Stimulated activated CD4-positive, alpha-beta T cell treated with anti-CD3 and anti-CD28 coated beads, Interleukin-4, amount 100 ng/mL, for 1 hour (primary cell): ENCODE data around the gene MIEF1.
"Not testable (repeated sequence)": the region's sequence is repeated elsewhere in the genome, so short reads cannot be mapped to it uniquely, and the experiment has no call there.

Source experiments
- DNase-seq: peaks from one replicate; pipeline ENCODE4 v3.0.0-alpha.2; 2020

The MIEF1 gene

DNA sequence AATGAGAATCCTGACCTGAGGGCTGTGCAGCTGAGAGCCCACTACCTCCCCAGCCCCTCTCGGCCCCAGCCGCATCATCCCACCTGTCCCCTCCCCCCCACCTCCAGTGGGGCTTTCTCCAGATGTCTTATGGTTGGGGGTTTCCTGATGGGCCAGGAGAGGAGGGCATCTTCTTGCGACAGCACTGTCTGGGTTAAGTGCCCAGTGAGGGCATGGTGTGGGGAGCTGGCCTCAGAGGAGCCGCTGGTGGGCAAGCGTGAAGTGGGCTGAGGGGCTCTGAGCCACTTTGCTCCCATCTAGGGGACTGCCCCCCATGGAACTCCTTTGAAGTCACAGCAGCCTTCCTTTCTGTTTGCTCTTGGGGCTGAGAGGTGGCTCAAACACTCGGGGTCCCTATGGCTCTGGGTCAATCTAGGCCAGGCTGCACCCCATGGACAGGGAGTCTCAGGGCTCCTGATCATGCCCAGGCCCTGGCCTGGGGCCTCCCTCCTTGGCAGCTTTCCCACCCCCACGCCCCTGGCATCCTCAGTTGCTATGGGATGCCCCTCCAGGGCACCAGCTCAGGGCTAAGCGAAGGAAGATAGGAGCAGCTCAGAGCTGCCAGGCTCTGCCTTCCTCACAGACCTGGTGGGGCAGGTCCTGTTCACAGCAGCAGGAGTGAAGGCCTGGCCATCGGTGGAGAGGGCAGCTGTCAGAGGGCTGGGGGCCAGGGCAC, 11.0 kb upstream of the MIEF1 start:
- no peak for DNase-seq

DNA sequence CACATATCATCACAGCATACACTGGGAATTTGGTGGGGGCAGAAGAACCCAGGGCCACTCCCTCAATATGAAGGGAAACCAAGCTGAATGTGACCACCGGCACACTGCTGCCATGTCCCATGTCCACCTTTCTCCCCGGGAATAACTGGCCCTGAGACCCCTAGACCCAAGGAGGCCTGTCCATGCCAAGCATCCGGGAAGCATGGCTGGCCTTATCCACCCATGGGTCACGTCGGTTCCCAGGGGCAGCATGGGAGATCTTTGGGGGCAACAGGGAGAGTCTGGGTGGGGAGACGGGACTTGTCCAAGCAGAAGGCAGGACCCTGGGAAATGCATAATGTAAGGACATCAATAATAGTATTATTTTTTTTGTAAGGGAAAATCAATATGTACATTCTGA, 10.4 kb upstream of the MIEF1 start:
- DNase-seq, result no peak

DNA sequence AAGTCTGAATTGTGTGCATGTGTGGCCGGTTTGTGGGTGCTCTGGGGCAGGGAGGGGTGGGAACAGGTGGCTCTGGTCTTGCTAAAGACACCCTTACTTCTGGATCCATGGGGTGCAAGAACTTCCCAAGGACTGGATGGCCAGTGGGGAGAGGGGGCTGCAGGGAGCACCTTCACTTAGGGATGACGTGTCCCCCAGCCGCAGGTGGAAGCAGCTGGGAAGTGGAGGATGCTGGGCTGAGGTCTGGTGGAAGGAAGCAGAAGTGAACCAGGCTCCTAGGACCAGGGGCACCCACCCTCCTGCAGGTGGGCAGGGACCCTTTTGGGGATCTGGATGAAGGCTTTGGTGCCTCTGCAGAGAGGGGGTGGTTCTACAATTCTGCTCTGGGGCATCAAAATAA, 9.9 kb upstream of the MIEF1 start:
- no peak for DNase-seq

DNA sequence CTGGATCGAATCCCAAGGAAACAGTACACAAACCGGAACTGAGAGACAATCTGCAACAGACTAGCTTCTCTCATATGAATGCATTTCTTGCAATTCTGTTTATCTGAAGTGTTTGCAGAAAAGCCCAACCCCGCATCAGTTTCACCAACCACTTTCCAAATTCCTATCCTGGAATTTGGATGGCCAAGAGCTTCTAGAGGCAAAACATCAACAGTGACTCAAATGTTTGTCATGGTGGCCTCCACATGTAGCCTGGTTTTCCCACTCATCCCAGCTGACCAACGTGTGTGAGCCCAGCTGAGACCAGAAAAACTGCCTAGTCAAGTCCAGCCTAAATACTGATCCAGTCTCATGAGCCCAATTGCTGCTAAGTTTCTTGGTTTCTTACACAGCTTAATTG, 8.3 kb upstream of the MIEF1 start:
- no peak for DNase-seq

DNA sequence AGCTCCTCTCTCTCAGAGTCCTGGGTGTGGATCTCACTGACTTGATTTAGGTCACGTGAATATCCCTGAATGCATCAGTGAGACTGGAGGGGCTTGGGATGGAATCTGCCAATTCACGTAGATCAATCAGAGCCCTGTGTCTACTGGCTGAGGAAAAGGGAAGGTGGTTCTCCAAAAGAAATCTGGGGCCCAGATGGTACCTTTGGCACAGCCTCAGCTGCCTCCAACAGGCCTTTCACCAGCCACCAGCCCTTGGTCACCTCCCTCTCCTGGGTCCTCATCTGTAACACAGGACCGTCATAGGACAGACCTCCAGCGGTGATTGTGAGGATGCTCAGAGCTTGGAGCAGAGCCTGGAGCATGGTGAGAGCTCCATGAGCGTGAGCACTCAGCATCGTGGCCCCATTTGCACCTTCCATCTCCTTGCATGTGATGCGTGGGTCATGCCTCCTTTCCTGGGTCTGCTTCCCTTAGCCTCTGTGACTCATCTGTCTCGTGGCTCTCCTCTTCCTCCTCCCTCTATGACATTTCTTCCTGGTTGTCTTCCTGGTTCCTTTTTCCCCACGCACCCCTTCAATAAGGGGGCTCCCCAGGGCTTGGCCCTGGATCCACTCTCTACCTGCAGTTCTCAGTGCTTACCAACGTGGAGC, 7.5 kb upstream of the MIEF1 start:
- DNase-seq, result no peak

DNA sequence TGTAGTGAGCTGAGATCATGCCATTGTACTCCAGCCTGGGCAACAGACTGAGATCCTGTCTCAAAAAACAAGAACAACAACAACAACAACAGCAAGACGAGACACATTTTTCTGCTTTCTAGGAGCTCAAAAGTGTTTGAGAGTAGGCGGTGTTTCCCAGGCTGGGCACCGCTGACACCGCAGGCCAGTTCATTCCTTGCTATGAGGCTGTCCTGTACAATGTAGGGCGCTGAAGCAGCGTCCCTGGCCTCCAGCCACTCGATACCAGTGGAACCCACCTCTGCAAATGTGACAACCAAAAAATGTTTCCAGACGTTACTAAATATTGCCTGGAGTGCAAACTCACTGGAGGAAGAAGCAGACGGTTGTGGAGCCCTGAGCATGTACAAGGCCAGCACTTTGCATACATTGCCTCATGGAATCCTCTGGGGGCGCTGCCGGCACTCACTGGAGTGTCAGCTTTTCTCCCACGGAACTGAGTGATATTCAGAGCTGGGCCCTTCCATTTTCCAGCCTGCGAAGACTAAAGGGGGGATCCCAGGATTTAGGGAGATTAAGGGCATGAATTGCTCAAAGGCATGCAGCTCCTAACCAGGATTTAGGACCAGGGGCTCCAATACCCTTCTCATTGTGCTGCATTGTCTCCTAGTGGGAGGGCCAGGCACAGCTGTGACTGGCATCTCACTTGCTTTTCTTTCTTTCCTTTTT, 5.8 kb upstream of the MIEF1 start:
- DNase-seq, result peak; percentile 69

DNA sequence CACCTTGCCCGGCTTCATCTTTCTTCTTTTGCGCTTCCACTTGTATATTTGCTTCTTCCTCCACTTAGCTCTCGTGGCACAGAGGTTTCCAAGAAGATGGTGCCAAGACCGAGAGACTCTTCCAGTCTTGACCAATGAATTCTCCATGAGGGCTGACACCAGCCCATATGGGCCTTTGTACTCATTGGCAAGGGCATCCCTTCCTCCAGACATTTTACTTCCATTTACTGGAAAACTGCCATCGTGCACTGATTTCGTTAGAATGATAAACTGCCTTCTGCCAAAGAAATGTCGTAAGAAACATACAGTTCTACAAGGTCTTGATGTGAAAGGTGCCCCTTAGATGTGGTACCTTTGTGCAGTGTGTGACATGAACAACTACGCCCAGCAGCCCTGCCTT, 4.7 kb upstream of the MIEF1 start:
- no peak for DNase-seq

DNA sequence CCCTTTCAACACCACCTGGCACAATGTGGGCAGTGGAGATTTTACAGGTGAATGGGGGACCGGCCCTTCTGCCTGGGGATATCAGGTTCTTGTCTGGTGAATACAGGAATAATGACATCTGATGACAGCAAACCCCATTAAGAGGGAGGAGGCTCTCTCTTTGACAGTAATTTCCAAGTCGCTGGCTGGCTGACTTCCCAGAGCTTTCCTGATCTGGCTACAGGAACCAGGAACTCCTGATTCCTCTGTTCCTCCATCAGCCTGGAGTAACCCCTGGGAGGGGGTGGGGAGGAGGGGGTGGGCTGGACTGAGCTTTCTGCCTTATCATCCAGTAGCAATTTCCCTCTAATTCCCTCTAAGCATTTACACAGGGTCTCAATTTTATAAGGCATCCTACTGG, 3.7 kb upstream of the MIEF1 start:
- no peak for DNase-seq

DNA sequence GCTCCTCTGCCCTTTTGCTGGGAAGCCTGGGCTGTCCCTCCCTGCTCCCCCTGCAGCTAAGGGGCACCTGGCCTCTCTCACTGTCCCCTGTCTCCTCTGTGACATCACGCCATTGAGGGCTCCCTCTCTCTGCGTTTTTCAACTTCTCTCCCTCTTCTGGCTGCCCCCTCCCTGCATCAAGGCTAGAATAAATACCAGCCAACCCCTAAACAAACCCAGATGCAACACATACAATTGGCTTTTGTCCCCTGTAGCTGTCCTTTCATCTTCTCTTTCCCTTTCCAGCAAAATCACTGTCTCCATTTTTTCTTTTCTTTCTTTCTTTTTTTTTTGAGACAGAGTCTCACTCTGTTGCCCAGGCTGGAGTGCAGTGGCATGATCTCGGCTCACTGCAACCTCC, 3.3 kb upstream of the MIEF1 start:
- DNase-seq, result no peak

DNA sequence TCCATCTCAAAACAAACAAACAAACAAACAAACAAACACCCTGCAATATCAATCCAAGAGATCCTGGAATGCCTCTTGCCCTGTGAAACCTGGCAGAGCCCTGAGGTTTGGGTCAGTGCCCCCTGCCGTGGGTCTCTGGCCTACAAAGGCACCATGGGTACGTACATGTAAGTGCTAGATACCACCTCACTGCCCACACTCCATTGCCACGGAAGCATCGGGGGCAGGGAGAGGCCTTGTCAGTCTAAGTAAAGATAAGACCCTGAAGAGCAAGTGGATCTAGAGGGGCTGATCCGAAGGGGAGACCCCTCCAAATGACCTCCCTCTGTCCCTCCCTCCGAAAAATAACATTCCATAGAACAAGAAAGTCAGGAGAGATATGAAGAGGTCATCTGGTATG, 2.0 kb upstream of the MIEF1 start:
- DNase-seq, result no peak

DNA sequence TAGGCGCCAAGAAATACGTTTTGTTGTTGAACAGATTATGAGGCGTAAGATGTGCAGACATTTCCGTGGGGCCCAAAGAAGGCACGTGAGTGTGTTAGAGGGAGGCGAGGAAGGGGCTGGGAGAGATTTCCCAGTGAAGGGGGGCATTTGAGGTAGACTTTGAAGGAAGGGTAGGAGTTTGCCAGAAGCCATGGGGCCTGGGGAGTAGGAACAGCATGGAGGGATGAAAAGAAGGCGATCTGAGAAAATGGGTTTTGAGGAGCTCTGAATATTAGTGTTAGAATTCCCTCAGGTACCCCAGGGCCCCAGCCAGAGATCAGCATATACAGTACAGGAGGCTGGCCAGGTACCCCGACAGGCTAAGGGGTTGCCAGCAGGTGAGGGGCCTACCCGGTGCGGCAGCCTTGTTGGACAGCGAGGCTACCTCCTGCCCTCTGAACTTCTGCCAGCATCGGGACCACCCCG, 414 bp upstream of the MIEF1 start:
- no peak for DNase-seq

DNA sequence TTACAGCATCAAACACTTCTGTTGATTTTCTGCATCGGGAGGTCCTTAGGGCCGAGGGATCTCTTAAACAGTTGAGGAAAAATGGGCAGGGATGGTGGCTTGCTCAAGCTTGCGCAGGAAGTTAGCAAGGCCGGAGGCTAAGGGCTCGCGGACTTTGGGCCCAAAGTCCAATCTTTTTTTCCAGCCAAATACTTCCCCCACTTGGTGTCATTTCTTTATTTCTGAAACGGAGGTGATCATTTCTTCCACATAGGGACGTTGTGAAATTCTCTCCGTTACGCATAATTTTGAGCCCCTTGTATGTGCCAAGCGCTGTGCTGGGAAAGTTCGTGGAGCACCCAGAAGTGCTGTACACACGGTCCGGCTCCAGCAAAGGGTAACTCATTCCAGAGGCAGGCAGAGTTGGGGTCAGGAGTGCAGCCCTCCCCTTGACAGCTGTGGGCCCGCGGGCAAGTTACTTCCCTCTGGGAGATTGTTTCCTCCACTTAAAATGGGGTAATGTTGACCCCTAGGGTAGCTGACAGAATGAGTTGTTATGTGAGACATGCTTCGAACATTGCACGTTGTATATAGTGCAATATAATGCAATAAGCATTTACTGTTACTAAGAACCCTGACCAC, 809 bp downstream of the MIEF1 start:
- no peak for DNase-seq

DNA sequence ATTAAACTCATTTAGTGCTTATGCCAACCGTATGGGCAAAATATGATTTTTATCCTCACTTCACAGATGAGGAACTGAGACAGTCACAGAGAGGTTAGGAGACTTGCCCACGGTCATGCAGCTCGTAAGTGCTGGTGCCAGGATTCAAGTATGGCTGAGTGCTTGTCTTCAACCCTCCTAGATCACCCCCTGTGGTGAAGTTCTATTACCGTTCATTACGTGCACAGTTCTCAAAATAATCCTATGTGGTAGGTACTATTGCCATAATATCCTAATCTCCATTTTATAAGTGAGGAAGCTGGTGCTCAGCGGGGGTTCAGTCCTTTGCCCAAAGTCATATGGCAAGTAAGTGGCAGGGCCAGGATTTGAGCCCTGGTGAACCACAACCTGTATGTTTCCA, 1.5 kb downstream of the MIEF1 start:
- DNase-seq, result no peak

DNA sequence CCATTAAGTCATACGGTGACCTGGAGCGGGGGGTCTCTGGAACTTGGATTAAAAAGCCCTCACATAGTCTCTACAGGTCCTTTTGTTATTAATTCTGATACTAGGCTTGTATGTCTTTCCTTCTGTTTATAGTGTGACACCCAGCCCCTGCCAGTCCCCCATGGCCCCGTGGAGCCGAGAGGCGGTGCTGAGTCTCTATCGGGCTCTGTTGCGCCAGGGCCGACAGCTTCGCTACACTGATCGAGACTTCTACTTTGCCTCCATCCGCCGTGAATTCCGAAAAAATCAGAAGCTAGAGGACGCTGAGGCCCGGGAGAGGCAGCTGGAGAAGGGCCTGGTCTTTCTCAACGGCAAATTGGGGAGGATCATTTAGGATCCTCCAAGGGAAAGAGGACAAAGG, 2.0 kb downstream of the MIEF1 start:
- DNase-seq, result no peak

DNA sequence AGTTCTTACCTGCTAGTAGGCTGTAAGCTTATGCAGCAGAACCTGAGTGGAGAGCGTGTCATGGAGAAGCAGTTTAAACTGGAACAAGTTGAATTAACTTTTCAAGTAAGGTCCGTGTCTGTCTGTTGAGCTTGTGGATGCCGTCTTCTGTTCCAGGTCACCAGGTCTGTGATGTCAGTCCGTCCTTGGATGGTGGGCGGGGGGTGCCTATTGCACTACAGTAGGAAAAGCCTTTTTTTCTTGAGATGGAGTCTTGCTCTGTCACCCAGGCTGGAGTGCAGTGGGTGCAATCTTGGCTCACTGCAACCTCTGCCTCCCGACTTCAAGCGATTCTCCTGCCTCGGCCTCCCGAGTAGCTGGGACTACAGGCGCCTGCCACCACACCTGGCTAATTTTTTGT, 4.9 kb downstream of the MIEF1 start:
- DNase-seq, result not testable (repeated sequence)

DNA sequence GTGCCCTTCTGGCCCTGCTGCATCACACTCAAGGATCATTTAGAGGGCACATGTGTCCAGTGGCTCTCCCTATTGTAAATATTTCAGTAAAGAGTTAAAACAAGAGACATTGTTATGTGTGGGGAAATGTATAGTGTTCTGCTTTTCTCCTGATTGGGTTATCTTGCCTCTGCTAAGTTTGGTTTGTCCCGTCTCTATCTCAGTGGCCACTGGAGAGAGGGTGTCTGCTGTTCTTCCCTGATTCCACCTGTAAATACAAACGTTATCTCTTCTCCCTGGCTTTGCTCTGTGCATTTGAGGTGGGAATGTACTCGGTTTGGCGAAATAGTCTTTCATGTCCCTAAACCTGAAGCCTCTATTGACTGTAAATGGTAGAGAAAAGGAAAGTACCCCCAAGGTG, 6.3 kb downstream of the MIEF1 start:
- DNase-seq, result no peak

DNA sequence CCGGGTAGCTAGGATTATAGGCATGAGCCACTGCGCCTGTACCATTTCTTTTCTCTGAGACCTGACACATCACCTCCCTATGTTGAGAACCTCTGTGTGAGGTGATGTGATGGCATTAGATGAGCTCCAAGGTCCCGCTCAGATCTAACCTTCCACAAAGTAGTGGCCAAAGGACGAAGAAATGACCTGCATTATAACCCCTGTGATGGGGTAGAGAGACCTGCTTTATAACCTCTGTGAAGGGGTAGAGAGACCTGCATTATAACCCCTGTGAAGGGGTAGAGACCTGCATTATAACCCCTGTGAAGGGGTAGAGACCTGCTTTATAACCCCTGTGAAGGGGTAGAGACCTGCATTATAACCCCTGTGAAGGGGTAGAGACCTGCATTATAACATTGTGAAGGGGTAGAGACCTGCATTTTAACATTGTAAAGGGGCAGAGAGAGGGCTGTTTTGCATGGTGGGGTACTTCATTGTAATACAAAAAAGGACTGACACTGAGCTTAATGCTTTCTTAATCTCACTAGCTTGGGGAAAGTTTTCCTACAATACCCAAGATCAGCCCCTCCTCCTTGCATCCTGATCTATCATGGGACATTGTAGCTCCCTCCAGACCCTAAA, 8.5 kb downstream of the MIEF1 start:
- DNase-seq, result no peak

DNA sequence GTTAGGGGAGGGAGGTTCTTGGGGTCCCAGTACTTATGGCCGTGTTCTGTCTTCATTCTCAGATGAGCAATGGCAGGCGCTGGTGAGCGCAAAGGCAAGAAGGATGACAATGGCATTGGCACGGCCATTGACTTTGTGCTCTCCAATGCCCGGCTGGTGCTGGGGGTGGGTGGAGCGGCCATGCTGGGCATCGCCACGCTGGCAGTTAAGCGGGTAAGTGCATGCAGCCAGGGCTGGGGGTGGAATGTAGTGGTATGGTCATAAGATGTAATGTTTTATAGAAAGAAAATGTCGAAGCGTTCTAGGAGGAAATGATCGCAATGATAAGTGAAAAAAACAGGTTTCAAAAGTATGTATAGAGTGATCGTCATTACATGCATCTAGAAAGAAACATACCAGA, 9.1 kb downstream of the MIEF1 start:
- DNase-seq, result no peak

DNA sequence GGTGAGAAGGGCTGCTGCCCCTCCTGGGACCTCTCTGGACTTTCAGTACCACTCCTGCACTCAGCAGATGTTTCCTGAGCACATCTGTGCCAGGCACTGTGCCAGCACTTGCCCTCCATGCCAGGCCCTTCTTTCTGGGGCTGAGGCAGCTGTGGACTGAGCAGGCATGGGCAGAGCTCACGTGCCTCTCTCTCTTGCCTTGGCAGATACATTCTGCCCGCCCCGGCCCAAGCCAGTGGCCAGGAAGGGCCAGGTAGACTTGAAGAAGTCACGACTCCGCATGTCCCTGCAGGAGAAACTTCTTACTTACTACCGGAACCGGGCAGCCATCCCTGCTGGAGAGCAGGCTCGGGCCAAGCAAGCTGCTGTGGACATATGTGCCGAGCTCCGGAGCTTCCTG, 9.9 kb downstream of the MIEF1 start:
- no peak for DNase-seq

DNA sequence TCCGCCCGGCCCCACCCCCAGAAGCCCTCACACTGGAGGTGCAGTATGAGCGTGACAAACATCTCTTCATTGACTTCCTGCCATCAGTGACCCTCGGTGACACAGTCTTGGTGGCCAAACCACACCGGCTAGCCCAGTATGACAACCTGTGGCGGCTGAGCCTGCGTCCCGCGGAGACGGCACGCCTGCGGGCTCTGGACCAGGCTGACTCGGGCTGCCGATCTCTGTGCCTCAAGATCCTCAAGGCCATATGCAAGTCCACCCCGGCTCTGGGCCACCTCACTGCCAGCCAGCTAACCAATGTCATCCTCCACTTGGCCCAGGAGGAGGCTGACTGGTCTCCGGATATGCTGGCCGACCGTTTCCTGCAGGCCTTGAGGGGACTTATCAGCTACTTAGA, 11.7 kb downstream of the MIEF1 start:
- no peak for DNase-seq

DNA sequence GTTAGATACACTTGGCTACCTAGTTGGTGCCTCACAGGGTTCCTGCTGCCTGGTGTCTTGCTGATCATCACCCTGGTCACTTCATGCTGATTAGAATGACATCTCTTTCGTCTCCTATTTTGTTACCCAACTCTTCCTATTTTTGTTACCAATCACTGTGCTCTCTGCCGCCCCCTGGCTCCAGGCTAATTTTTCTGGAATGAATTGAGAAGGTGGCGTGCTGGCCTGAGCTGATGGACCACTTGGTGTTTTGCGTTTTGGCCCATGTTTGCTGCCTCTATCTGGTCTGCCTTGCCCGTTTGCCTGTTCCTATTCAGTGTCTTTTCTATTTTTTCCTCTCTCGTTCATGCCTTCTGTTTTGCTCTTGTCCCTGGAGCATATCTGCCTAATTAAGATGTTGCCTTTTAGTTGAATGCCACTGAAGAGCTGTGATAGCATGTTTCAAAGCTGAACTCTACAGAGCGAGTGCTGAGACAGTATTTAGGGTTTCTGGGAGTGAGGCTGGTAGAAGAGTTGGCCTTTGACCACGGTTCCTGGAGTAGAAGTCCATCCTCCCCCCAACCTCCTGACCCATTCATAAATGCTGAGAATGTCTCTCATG, 12.4 kb downstream of the MIEF1 start:
- peak; percentile 62 for DNase-seq

DNA sequence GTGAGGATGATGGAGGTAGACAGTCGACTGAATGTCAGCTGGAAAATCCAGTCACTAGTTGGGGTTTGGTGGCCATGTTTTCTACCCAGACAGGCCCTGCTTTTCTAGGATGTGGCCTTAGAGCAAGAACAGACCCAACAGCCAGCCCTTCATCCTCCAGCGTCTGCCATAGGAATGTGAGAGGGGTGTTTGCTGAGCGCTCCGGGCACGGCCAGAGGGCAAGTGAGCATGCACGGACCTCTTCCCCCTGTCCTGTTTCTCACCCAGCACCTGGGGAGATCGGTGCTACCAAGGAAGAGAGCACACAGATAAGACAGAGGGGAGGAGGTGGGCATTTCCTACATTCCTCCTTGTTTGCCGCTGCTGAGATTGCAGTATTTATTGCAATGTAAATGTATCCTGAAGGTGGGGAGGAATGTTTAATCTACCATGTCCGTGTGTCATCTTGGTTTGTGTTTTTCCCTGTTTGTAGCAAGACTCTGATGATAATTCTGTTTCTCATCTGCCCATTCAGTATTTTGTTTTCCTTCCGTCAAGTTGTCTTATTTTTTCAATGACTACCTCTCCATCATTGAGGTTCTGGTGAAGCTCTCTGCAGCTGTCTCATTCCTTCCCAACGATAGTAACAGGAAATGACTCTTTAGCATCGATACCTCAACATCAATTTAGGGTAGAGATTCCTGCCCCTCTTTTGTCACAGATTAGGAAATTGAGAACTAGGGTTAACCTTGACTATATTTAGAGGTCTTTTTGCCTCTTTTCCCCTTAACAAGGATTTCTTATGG, 13.4 kb downstream of the MIEF1 start:
- no peak for DNase-seq
